ENCODE measurements around the gene GATA3.
"Not testable (repeated sequence)": the region's sequence is repeated elsewhere in the genome, so short reads cannot be mapped to it uniquely, and the experiment has no call there.

The GATA3 gene

DNA sequence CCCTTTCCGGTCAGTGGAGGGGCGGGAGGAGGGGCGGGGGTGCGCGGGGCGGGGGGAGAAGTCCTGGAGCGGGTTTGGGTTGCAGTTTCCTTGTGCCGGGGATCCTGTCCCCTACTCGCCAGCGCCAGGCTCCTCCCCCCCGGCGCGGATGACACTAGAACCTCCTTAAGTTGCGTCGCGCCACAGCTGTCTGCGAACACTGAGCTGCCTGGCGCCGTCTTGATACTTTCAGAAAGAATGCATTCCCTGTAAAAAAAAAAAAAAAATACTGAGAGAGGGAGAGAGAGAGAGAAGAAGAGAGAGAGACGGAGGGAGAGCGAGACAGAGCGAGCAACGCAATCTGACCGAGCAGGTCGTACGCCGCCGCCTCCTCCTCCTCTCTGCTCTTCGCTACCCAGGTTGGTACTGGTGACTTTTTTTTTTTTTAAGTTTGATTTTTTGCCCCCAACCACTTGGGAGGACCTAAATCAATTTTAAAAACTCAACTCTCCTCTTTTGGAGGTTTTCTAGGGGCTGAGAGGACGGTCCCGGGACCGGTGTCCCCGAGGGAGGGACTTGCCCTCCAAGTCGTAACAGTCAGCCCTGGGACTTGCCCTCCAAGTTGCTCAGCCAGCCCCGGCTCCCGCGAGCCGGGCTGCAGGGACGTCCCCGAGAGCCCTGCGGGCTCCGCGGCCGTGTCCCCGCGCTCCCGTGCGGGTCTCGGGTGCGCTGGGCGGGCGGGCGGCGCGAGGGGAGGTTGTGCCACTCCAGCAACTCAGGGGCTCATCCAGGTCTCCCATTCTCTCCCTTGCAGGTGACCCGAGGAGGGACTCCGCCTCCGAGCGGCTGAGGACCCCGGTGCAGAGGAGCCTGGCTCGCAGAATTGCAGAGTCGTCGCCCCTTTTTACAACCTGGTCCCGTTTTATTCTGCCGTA lies at the start of gene GATA3:
Gene GATA3 (plus strand): TSS at position 195 of the 914 bp plus-strand sequence. CDS start 968 bp downstream, outside the sequence.
- in situ Hi-C loops (cut with HindIII; ENCODE audit: low sequenced_read_pairs): no loop called here

DNA sequence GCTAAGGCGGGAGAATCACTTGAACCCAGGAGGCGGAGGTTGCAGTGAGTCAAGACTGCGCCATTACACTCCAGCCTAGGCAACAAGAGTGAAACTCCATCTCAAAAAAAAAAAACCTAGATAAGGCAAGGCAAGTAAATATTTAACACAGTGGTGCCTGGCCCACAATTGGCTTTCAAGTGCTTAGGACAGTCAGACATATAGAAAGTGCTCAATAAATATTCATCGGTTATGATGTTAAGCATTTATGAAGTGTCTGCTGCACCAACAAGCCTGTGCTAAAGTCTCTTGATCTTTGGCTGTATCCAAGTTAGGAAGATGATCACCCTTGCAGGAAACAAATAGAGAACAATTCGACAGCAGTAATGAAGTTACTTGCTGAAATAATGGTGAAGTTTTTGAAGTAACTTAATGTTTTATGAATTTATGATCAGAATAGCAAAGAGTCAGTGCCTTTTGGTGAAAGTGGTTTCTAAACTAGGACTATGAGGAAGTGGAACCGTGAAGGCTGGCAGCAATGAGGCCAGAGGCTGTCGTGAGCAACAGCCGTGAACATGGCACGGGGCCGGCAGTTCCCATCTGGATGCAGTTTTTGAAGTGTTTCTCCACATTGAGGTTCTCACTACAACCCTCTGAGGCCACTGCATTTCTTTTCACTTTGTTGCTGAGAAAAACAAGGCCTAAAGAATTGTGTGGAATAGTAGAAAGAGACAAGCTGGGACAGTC lies 48.1 kb upstream of the GATA3 start:
- in situ Hi-C loops (cut with HindIII; ENCODE audit: low sequenced_read_pairs): no loop called here

DNA sequence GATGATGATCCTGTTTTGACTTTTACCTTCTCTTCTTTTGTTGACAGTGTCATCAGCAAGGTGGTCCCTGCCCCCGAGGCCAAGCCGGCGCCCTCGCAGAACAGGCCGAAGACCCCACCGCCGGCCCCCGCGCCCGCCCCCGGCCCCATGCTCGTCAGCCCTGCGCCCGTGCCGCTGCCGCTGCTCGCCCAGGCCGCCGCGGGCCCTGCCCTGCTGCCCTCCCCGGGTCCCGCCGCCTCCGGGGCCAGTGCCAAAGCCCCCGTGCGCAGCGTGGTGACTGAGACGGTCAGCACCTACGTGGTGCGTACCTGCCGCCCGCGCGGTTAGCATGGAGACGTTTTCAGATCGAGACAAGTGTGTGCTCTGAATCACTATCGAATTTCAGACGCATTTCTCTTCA lies 45.5 kb upstream of the GATA3 start:
- in situ Hi-C loops (cut with HindIII; ENCODE audit: low sequenced_read_pairs): no loop called here

DNA sequence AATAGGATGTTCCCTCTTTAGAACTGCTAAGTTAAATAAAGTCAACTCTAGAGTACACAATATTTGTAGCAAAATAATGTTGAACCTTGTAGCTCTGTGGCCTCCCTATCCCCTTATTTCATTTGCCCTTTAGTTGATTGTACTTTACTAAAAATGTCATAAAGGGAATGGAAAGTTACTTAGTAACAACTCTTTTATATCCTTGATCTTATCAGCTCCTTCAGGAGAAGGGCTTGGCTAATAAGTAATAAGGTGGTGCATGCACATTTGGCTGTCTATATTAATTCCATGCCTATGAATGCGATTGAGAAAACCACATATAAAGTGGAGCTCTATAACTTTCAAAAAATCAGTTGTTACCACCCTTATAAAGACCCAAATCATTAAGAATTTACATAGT lies 41.5 kb upstream of the GATA3 start:
- in situ Hi-C loops (cut with HindIII; ENCODE audit: low sequenced_read_pairs): no loop called here

DNA sequence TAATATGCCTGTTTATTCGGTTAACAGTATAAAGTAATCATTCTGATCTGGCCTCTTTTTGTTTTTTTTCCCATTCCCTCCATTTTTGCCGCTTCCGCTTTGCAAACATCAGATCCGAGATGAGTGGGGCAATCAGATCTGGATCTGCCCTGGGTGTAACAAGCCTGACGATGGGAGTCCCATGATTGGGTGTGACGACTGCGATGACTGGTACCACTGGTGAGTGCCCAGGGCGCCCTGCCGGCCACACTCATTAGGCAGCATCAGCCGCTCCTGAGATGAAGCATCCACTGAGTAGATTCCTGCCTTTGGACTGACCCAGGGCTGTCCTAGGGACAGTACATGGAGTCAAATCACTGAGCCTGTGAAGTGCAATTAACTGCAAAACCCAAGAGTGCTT lies 40.9 kb upstream of the GATA3 start:
- in situ Hi-C loops (cut with HindIII; ENCODE audit: low sequenced_read_pairs): no loop called here

DNA sequence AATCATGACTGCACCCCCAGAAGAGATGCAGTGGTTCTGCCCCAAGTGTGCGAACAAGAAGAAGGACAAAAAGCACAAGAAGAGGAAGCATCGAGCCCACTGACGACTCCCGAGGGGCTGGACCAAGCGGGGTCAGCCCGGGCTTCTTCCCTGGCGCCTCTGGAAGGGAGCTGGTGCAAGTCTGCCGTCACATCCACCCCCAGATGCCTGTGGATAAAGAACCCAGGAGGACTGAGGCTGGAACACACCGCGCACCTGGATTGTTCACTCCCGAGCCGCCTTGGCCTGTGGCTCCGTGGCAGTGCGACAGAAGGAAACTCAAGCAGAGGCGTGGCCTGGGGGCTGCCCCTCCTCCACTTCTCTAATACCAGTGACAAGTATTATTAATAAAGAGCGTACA lies 39.8 kb upstream of the GATA3 start:
- in situ Hi-C loops (cut with HindIII; ENCODE audit: low sequenced_read_pairs): no loop called here

DNA sequence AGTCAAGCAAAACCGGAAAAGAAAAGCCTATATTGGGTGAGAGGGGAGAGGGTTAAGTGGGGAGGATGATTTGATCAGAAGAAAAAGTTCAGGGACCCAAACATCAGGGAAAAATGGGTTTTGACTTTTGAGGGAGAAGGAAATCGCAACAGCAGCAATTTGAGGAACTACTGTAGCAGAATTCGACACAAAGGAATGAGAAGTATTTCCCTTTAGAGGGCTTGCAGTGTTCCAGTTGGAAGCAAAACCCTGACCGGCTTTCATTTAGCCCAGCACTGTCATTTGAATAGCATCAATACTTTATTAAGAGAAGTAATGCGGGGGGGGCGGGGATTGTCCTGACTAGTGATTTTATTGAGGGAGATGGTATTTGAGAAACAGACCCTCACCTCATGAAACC lies 37.2 kb upstream of the GATA3 start:
- in situ Hi-C loops (cut with HindIII; ENCODE audit: low sequenced_read_pairs): no loop called here

DNA sequence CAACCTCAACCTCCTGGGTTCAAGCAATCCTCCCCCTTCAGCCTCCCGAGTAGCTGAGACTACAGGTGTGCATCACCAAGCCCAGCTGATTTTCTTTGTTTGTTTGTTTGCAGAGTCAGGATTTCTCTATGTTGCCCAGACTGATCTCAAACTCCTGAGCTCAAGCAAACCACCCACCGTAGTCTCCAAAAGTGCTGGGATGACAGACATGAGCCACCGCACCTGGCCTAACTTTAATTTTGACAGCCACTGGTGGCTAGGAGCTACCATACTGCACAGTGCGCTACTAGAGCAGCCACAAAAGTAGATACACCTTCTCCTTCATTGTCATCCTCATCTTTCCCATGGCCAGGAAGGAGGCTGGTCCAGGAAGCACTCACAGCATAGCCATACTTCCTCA lies 31.2 kb upstream of the GATA3 start:
- in situ Hi-C loops (cut with HindIII; ENCODE audit: low sequenced_read_pairs): no loop called here

DNA sequence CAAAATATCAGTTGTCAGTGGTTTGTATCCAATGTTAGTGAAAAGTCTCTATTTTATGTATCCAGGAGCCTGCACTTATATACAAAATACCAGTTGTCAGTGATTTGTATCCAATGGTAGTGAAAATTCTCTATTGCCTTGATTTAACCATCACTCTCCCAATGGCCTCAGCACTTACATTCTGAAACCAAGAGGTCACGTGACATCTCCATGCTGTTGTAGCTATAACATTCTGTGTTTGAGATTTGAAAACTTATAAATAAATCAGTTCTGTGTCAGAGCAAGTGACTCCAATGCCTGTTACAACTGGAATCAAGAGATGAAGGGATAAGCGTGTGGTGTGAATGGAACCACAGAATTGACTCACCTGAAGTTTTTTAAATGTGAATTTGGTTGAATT lies 30.6 kb upstream of the GATA3 start:
- in situ Hi-C loops (cut with HindIII; ENCODE audit: low sequenced_read_pairs): no loop called here

DNA sequence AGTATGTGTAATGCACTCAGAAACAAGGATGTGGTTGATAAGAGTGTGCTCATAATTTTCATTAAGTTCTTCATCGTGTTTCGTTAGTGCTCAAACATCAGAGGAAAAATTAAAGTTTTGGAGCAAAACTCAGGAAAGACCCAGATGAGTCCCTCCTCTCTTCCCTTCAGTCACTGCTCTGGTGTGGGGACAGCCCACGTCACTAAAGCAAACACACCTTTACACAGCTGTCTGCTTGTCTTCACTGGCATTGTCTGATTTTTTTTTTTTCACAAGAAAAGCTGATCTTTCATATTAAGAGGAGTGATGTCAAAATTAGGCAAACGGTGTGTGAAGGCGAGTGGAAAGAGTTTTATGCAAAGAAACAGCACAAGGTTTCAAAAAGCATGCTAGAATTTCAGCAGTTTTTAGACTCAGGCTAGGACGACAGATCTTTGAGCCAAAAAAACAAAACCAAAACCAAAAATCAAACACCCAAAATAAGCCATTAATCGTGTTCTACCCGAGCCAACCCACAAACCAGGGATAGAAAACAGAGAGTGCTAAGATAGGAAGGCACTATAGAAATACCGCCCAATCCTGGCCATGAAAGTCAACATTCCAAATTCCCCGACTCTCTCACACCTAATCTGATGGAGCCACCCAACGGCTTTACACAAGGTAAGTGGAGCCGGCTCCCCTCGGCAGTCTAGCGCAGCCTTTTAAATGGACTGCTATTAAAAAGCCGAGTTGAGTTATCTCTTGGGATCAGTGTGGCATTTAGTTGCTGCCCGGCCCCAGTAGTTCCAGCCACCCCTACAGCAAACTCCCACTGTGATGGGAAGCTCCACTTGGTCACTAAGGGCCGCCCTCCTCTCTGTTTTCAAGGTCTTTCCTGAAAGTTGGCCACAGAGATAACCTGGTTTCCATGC lies 27.9 kb upstream of the GATA3 start:
- in situ Hi-C loops (cut with HindIII; ENCODE audit: low sequenced_read_pairs): no loop called here

DNA sequence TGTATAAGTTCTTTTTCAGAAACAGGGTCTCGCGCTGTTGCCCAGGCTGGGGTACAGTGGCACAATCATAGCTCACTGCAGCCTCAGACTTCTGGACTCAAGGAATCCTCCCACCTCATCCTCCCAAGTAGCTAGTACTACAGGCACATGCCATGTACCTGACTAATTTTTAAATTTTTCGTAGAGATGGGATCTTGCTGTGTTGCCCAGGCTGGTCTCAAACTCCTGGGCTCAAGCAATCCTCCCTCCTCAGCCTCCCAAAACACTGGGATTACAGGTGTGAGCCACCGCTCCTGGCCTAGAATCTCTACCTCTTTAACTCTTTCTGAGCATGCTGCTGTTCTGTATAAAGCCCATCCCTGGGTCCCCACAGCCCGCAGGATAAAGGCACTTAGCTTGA lies 23.3 kb upstream of the GATA3 start:
- in situ Hi-C loops (cut with HindIII; ENCODE audit: low sequenced_read_pairs): not testable (repeated sequence)

DNA sequence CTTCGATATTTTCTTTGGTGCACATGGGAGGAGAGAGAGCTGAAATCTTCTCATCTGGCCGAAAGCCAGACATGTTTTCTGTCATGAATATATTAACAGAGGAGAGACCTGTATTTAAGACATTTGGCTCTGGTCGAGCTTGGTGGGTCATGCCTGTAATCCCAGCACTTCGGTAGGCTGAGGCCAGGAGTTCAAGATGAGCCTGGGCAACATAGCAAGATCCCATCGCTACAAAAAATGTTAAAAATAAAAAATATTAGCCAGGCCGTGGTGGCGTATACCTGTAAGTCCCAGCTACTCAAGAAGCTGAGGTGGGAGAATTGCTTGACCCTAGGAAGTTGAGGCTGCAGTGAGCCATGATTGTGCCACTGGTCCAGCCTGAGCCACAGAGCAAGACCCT lies 21.9 kb upstream of the GATA3 start:
- in situ Hi-C loops (cut with HindIII; ENCODE audit: low sequenced_read_pairs): no loop called here

DNA sequence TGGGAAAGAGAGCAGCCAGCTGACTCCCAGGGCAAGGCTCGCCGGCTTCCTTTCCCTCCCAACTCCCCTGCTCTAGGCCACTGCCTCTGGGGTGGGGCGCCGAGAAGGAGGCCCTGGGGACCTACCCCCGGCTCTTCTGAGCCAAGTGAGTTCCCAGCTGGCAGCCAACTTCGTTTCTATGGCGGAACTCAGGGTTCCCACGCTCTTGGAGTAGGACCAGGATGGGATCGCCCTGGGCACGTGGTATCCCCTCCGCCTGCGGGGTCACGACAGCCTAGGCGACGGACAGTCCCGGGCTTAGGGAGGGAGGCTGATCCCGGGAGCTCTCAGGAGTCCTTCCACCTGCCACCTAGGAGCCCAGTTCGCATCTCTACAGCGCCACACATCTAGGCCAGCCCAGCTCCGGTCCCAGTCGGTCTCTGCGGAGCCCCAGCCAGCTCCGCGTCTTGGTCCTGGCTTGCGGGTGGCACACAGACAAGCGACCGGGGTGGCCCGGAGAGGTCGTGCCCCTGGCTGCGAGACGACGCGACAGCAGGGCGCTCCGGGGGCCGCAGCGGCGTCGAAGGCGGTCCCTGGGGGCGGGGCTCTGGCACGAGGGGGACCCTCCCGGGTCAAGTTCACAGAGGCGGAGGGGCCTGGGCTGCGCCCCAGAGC lies 20.5 kb upstream of the GATA3 start:
- in situ Hi-C loops (cut with HindIII; ENCODE audit: low sequenced_read_pairs): no loop called here

DNA sequence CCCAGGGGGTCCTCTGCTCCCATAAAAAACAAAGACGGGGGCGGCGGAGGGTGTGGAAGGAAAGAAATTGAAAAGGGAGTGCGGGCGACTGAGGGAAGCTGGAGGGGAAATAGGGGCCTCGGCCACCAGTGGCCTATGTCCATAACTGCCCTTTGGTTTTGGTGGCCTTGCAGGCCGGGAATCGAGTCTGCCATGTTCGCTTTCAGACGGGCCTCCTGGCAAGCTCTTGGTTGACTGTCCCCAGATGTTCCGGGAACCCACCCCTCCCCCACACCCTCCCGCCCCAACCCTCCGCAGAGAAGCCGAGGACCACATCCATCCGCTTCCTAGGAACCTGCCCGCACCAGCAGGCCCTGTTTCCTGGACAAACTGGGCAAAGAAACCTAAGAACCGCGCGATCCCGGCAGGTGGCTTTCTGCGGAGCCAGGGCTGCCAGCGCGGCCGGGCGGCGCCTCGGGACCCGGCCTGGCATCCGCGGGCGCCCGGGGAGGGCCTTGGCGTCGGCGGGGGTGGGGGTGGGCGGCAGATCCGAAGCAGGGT lies 20.0 kb upstream of the GATA3 start:
- in situ Hi-C loops (cut with HindIII; ENCODE audit: low sequenced_read_pairs): no loop called here

DNA sequence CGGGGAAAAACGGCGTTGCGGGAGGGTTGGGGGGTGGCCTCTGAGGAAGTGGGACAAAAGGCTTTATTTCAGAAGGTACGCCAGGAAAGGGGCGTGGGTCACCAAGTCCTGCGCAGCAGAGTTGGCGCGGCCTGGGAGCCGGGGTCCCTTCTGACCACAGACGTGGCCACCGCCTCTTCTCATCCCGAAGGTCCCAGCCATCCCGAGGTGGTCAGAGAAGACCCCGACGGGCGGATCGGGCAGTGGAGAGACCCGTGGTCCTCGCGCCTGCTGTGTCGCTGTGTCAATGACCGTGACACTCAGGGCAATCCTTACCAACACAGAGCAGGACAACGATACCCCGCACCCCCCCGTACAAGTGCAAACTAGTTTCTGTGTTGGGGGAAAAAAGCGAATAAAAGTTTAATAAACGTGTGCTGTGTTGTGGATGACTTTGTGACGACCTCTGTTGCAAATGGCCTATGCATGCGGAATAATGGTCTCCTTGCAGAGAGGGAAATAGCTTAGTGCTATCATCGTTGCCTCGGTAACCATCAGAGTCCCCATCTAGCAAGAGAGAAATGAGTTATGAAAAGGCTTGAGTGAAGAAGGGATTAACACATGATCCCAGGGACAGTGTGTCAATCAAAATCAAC lies 19.4 kb upstream of the GATA3 start:
- in situ Hi-C loops (cut with HindIII; ENCODE audit: low sequenced_read_pairs): no loop called here

DNA sequence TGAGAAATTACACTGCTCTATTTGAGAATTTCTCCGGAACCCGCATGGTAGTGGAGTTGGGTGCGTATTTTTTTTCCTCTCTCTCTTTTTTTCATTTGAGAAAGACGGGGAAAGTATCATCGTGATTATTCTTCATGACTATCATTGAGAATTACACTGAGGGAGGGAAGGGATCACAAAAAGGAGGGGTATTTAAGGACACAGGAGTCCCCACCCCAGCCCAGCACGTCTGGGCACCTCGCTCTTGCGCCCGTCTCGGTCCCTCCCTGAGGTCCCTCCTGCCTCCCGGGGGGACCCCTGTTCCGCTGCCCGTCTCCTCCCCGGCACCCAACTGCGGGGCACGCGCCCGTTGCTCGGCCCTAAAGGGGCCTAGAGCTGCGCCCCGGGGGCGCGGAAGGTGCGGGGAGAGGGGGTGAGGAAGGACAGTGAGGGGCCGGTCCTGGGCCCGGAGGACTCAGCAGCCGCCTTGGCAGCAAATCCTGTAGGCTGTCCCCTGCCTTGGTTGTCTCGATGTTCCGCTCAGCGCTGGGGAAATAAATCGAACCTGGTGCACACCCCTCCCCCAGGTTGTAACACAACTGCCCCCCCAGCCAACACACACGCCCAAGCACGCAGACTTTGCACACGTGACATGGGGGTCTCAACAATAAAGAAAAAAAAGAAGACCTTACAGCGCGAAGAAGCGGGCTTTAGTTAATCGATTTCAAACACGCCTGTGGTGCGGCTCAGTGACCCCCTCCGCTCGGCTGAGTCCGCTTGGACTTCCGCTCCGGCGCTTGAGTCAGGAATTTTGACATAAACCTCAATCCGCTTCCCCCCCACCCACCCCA lies 18.6 kb upstream of the GATA3 start:
- in situ Hi-C loops (cut with HindIII; ENCODE audit: low sequenced_read_pairs): no loop called here

DNA sequence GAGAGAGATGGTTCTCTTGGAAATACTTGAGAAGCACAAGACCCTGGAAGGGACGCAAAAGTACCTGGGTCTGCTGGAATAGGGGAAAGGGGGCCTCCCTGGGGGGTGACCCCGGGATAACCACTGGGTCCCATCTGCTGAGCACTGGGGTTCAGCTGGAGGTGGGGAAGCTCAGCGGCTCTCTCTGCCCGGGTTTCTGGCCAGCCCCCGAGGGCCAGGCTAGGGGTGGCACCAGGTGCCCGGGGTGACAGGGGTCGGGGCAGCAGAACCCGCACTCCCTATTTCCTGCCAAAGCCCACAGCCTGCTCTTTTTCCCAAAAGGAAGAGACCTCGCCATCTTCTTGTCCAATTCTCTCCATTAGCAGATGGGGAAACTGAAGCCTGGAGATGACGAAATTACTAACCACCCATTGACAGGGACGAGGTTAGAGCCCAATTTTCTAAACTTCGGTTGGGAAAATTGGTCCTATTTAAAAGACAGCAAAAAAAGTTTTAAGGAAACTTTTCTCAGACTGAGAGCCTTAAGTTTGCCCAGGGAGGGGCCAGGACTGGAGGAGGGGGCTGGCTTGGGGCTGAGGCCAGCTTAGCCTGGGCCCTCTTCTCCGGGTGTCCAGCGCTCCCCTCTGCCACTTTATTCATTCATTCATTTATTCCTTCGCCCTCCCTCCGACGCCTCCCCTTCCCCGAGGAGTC lies 17.8 kb upstream of the GATA3 start:
- in situ Hi-C loops (cut with HindIII; ENCODE audit: low sequenced_read_pairs): no loop called here

DNA sequence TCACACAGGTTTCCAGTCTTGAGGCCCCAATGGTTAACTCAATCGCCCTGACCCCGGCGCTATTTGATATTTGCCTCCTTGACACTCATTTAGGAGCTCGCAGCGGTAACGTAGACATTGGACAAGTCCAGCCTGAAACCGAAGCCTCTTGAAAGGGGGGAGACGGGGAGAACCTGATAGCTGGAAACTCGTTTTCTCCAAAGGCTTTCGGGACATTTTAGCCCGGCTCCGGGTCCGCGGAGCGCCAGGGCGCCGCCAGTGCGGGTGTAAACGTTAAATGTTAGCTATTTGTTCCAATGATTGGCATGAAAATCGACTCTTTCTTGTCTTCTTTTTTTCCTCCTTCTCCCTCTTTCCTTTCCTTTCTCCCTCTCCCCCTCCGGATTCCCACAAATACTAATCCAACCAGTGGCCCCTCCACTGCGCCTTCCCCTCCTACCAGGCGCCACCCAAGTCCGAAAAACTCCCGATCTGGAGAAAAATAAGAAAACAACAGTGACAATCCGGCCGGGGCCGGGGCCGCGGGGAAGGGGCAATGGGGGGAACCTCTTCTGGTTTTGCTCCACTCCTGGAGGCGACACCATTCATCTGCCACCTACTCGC lies 17.2 kb upstream of the GATA3 start:
- in situ Hi-C loops (cut with HindIII; ENCODE audit: low sequenced_read_pairs): no loop called here

All from DLD1 (cell line).